HUES6 (cell line): ENCODE data around the gene SNIP1.
"Not testable (repeated sequence)": the region's sequence is repeated elsewhere in the genome, so short reads cannot be mapped to it uniquely, and the experiment has no call there.

Source experiments
- H3K27ac ChIP-seq: 2 replicates; pipeline ENCODE4 v1.7.0; 2013; ENCODE audit warnings: low read depth, mild to moderate bottlenecking, low read length, inconsistent platforms
- H3K27me3 ChIP-seq: 2 replicates; pipeline ENCODE4 v1.6.1; 2013; ENCODE audit warnings: low read length; ENCODE audit not compliant: control insufficient read depth, insufficient read depth
- H3K36me3 ChIP-seq: 2 replicates; pipeline ENCODE4 v1.6.1; 2013; ENCODE audit warnings: low read length; ENCODE audit not compliant: control insufficient read depth, insufficient read depth
- H3K4me1 ChIP-seq: 2 replicates; pipeline ENCODE4 v1.6.1; 2013; ENCODE audit warnings: low read length; ENCODE audit not compliant: control insufficient read depth, insufficient read depth
- H3K4me3 ChIP-seq: 2 replicates; pipeline ENCODE4 v1.5.1; 2013; ENCODE audit warnings: low read depth, low read length
- H3K9ac ChIP-seq: one replicate; pipeline ENCODE4 v1.6.1; 2013; ENCODE audit warnings: mild to moderate bottlenecking, low read length
- H3K9me3 ChIP-seq: 2 replicates; pipeline ENCODE4 v1.6.1; 2013; ENCODE audit warnings: low read depth, low read length; ENCODE audit not compliant: control insufficient read depth, insufficient read depth

The SNIP1 gene

GRCh38 chr1:37575692-37576091 lies 21.6 kb upstream of the SNIP1 start:
- H3K36me3 ChIP-seq, result peaks cover 90% of the 10 kb centered on the region
- no peak overlapping the region for H3K27ac ChIP-seq

GRCh38 chr1:37574834-37575480 lies 20.9 kb upstream of the SNIP1 start:
- Histone ChIP-seq H3K4me1 (no peaks in the 10 kb centered on the region), H3K36me3 (peaks cover 88% of the 10 kb centered on the region), H3K9me3 (no peaks in the 10 kb centered on the region), H3K27ac (no peak overlapping the region), H3K27me3 (no peaks in the 10 kb centered on the region), H3K4me3 (no peak overlapping the region), H3K9ac (no peak overlapping the region)

More at GRCh38 chr1:37575692-37576091, 21.6 kb upstream of the SNIP1 start:
- Histone ChIP-seq H3K4me3 (no peak overlapping the region), H3K27me3 (no peaks in the 10 kb centered on the region), H3K9me3 (no peaks in the 10 kb centered on the region), H3K9ac (no peak overlapping the region), H3K4me1 (no peaks in the 10 kb centered on the region)

GRCh38 chr1:37570528-37571334 lies 16.6 kb upstream of the SNIP1 start:
- H3K9ac ChIP-seq, result no peak overlapping the region
- no peaks in the 10 kb centered on the region for H3K4me1 ChIP-seq
- H3K4me3 ChIP-seq, result no peak overlapping the region
- H3K9me3 ChIP-seq, result no peaks in the 10 kb centered on the region
- no peak overlapping the region for H3K27ac ChIP-seq
- no peaks in the 10 kb centered on the region for H3K27me3 ChIP-seq
- H3K36me3 ChIP-seq, result peaks cover 96% of the 10 kb centered on the region

- no peaks in the 10 kb centered on the region for H3K27me3 ChIP-seq
- no peak overlapping the region for H3K4me3 ChIP-seq
- no peaks in the 10 kb centered on the region for H3K4me1 ChIP-seq
Measured at GRCh38 chr1:37567023-37567422, 12.9 kb upstream of the SNIP1 start.

GRCh38 chr1:37564892-37565291 lies 10.8 kb upstream of the SNIP1 start:
- no peak overlapping the region for H3K27ac ChIP-seq
- H3K9me3 ChIP-seq, result no peaks in the 10 kb centered on the region
- no peaks in the 10 kb centered on the region for H3K27me3 ChIP-seq
- no peak overlapping the region for H3K9ac ChIP-seq
- peaks cover 67% of the 10 kb centered on the region for H3K36me3 ChIP-seq
- no peak overlapping the region for H3K4me3 ChIP-seq
- no peaks in the 10 kb centered on the region for H3K4me1 ChIP-seq

More at GRCh38 chr1:37567023-37567422, 12.9 kb upstream of the SNIP1 start:
- Histone ChIP-seq H3K9me3 (no peaks in the 10 kb centered on the region), H3K9ac (no peak overlapping the region), H3K27ac (no peak overlapping the region), H3K36me3 (peaks cover 81% of the 10 kb centered on the region)

GRCh38 chr1:37562984-37563383 lies 8.9 kb upstream of the SNIP1 start:
- Histone ChIP-seq H3K4me3 (no peak overlapping the region), H3K9me3 (no peaks in the 10 kb centered on the region), H3K4me1 (no peaks in the 10 kb centered on the region; the same call in 1 of the 2 replicates), H3K9ac (no peak overlapping the region), H3K27ac (no peak overlapping the region), H3K27me3 (no peaks in the 10 kb centered on the region), H3K36me3 (peaks cover 48% of the 10 kb centered on the region)

GRCh38 chr1:37561133-37562132 lies 7.3 kb upstream of the SNIP1 start:
- Histone ChIP-seq H3K27me3 (no peaks in the 10 kb centered on the region), H3K9ac (no peak overlapping the region), H3K27ac (no peak overlapping the region), H3K36me3 (peaks cover 32% of the 10 kb centered on the region), H3K9me3 (no peaks in the 10 kb centered on the region), H3K4me1 (peaks cover 7% of the 10 kb centered on the region), H3K4me3 (no peak overlapping the region)

- peaks cover 8% of the 10 kb centered on the region for H3K4me1 ChIP-seq
Measured at GRCh38 chr1:37560401-37561132, 6.5 kb upstream of the SNIP1 start.

GRCh38 chr1:37559957-37560379 lies 5.9 kb upstream of the SNIP1 start:
- not testable (repeated sequence) for H3K27me3 ChIP-seq, H3K9ac ChIP-seq, H3K4me1 ChIP-seq, H3K9me3 ChIP-seq, H3K27ac ChIP-seq, H3K4me3 ChIP-seq
- peaks cover 18% of the 10 kb centered on the region for H3K36me3 ChIP-seq

More at GRCh38 chr1:37560401-37561132, 6.5 kb upstream of the SNIP1 start:
- Histone ChIP-seq H3K9me3 (no peaks in the 10 kb centered on the region), H3K9ac (no peak overlapping the region), H3K36me3 (peaks cover 23% of the 10 kb centered on the region), H3K4me3 (no peak overlapping the region), H3K27ac (no peak overlapping the region), H3K27me3 (no peaks in the 10 kb centered on the region)

- peaks cover 12% of the 10 kb centered on the region for H3K36me3 ChIP-seq
- no peak overlapping the region for H3K9ac ChIP-seq
- H3K9me3 ChIP-seq, result peaks cover 4% of the 10 kb centered on the region; the same call in 1 of the 2 replicates
- no peaks in the 10 kb centered on the region for H3K27me3 ChIP-seq
- no peak overlapping the region for H3K27ac ChIP-seq
- H3K4me3 ChIP-seq, result no peak overlapping the region
- H3K4me1 ChIP-seq, result peaks cover 8% of the 10 kb centered on the region
Measured at GRCh38 chr1:37559080-37559479, 5.0 kb upstream of the SNIP1 start.
